T-helper 1 cell treated with Interleukin-12 subunit alpha and Interleukin-12 subunit beta and Interleukin-4 antibody, amounts not matched to agents 30 ng/mL and 1 ng/mL, for 36 hours (primary cell): ENCODE results near the gene LTO1. TPM values are rescaled to one million over a fixed set of nuclear protein-coding genes. Genes with fewer than 3 reads are reported as not detected.

ENCODE experiments used
- intact Hi-C: fragments of 100-400 bp; cut with micrococcal nuclease; formaldehyde crosslinking; loops from one replicate; pipeline ENCODE4 v1.15.1; 2024
- total RNA-seq: library from RNA; stranded (reverse); gene quantifications from 2 replicates; pipeline ENCODE4 v1.2.3, GENCODE V29; 2022

LTO1 gene
- total RNA-seq, 1 donor from 2014 or later, result 29.8 TPM

DNA sequence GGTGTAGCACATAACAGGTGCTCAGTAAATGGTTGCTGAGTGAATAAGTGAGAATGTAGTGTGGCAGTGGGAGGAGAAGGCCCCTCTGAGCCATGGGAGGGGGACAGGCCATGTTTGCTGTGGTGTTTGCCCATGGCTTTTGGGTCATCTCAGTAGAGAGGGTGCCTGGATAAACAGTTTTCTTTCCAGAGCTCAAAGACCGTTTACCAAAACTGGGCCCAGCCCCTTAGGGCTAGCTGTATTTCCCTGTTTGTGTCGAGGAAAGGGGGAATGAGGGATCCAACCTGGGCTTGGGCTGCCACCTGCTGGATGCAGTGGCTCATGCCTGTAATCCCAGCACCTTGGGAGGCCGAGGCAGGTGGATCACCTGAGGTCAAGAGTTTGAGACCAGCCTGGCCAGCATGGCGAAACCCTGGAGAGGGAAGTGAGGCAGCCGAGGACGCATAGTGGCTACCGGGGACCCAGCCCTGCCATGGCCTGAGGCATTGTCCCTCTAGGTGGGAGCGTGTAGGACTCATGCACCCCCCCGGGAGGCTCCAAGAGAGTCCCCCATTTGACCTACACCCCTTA is 8.7 kb upstream of the LTO1 start:
- intact Hi-C loops, result loop anchor here (2.0 kb wide), 1 partner anchor 513 kb away; no protein-coding TSS in a partner anchor

DNA sequence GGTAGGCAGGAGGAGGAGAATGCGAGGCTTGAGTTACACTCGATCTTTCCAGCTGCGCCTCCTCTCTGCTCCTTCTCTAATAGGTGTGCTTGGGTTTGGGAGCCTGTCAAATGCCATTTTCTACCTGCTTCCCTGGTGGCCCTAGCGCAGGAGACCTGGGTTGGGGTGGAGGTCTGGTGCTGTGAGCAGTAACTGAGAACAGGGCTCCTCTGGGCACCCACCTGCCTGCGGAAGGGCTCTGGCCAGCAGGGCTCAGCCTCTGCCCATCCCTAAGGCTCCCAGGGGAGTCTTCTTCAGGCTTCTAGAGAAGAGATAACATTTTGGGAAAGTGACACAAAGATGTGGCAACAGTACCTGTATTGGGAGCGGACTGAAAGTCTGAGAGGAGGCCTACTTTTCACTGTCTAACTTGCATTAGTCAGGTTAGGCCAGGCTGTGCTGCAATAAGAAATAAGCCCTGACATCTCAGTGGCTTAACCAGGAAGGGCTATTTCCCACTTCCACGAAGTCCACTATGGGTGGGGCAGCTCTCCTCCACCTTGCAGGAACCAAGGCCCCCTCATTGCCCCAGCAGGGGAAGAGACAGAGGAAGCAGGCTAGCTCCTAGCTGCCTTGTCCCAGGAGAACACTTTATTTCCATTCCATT is 7.7 kb upstream of the LTO1 start:
- intact Hi-C loops, result loop anchor here (2.0 kb wide), 1 partner anchor 514 kb away; no protein-coding TSS in a partner anchor

DNA sequence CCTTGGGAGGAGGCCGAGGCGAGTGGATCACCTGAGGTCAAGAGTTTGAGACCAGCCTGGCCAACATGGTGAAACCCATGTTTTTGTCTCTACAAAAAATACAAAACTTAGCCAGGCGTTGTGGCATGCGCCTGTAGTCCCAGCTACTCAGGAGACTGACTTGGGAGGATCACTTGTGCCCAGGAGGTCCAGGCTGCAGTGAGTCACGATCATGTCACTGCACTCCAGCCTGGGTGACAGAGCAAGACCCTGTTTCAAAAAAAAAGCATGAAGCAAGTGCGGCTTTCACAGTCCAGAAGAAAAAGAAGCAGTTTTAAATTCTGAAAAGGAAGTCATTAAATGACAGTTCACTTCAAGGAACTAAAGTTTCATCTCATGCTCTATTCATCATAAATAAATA is 7.1 kb upstream of the LTO1 start:
- intact Hi-C loops, result loop anchor here (2.0 kb wide), 1 partner anchor 515 kb away; no protein-coding TSS in a partner anchor

DNA sequence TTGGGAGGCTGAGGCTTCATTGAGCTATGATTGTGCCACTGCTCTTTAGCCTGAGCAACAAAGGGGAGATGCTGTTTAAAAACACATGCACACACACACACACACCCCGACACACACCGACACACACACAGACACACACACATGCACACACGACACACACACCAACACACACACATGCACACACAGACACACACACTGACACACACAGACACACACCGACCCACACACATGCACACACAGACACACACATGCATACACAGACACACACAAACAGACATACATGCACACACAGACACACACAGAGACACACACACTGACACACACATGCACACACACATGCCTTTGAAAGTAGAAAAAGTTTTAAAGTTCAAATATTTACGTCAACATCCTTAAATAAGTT is 5.5 kb upstream of the LTO1 start:
- intact Hi-C loops, result no loop called here

DNA sequence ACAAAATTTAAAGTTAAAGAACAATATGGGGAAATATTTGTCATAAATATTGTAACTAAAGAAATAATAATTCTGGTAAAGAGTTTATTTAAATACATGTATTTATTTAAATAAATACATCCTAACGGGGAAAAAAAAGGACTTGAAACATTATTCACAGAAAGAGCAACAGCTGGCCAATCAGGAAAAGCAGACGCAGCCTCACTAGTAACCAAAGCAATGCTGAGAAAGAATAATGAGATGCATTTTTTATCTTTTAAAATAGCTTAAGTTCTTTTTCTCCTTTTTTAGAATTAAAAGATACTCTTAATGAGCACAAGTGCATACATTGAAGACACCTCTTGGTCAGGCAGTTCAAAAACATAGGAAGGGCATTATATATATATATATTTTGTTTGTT is 2.6 kb upstream of the LTO1 start:
- intact Hi-C loops, result loop anchor here (5.0 to 10.0 kb wide), 3 partner anchors 1213 to 1775 kb away; partner anchors contain the start of genes C11orf24, NADSYN1 and PPP6R3

DNA sequence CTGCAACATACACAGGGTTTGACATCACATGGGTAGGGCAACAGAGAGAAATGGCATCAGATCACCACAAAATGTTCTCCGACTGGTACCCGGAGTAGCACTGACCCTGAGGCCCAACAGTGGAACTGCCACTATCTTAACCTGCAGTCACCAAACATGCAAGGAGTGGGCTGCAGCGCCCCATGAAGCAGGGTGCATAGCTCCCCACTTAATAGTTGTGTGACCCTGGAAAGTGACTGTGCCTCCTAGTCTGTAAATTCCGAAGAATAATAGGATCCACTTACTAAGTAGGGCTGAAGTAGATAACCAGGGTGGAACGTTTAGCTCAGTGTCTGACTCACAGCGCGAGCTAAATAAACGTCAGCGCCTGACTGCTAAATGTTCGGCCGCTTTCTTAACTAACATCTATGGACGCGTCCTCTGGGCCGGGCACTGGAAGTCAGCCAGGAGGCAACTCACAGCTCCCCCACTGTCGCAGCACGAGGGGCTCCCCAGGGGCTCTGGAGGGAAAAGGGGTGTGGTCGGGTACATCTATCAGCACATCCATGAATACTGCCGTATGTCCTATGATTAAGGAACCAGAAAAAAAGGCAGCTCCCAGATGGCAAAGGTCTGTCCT is 777 bp downstream of the LTO1 start:
- intact Hi-C loops, result loop anchor here (2.0 to 10.0 kb wide), 4 partner anchors 32 to 1400 kb away; partner anchors contain the start of genes C11orf24, IGHMBP2, MRPL21 and PPP6R3

DNA sequence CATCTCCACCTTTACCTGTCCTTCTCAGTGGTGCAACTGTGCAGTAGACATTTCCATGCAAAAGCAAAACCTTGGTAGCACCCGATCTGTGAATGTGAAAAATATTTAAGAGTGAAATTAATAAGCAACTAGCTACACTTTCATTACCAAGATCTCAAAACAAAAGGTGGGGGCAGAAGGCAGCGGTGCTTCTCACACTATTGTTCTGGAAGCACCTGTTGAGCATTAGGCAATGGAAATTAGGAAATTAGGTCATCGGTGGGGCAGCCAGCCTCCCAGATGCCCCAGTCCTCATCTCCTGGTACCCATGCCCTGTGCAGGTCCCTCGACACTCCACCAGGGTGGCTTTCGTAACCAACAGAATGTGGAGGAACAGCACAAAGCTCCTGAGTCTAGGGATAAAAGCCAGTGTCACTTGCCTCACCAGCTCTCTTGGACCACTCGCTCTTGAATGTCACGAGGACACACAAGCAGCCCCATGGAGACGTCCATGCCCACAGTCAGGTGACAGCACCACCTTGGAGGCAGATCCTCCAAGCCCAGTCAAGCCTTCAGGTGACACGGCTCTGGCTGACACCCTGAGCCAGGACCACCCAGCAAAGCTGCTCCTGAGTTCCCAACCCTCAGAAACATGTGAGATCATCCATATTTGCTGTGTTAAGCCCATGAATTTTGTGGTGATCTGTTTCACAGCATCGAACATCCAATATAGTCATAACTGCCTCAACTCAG is 3.3 kb downstream of the LTO1 start:
- intact Hi-C loops, result loop anchor here (10.0 kb wide), 2 partner anchors 1207 to 1397 kb away; partner anchors contain the start of genes C11orf24 and PPP6R3

DNA sequence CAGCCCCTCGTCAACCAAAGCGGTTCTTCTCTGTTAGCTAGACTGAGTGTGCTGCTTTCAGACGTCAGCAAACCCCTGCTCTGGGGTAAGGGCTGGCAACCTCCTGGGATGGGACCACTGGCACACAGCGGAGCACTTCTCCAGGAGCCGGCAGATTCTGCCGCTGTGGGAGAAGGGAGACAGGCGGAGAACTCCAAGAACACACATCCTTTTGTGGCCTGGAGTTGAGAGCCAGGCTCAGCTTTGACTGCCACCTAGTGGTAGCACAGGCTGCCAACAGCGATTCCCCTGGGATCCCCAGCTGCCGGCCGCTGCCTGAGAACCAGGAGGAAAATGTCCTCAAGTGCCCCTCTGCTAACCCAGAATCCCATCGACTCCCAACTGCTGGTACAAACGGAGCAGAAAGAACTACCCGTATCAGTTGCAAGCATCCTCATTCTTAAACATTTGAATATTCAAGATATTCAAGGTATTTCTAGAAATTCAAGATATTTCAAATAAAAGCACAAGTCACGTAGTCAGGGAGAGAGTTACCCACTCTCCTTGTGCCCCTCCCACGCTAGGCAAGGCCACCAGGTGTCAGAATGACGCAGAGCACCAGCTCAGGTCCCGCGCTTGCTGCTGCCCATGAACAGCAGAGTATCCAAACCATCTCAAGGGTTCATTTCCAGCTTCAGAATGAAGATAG is 4.9 kb downstream of the LTO1 start:
- intact Hi-C loops, result loop anchor here (1.0 to 10.0 kb wide), 3 partner anchors 569 to 1396 kb away; partner anchors contain the start of genes C11orf24 and PPP6R3

DNA sequence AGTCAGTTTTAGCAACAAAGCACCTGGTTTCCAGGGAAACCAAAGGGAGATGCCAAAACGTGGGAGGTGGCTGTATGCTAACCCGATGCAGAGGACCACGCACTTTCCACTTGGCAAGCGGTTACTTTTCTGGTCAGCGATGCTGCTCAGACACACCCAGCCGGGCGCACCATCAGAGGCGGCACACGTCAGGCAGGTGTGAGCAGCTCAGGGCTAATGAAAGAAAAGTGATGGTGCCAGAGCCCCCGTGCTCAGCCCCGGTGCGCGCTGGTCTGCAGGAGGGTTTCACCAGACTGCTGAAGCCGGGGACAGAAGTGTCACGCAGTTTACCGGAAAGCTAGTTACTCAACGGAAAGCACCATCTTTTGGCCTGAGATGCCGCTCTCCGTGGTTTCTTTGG is 5.7 kb downstream of the LTO1 start:
- intact Hi-C loops, result no loop called here

DNA sequence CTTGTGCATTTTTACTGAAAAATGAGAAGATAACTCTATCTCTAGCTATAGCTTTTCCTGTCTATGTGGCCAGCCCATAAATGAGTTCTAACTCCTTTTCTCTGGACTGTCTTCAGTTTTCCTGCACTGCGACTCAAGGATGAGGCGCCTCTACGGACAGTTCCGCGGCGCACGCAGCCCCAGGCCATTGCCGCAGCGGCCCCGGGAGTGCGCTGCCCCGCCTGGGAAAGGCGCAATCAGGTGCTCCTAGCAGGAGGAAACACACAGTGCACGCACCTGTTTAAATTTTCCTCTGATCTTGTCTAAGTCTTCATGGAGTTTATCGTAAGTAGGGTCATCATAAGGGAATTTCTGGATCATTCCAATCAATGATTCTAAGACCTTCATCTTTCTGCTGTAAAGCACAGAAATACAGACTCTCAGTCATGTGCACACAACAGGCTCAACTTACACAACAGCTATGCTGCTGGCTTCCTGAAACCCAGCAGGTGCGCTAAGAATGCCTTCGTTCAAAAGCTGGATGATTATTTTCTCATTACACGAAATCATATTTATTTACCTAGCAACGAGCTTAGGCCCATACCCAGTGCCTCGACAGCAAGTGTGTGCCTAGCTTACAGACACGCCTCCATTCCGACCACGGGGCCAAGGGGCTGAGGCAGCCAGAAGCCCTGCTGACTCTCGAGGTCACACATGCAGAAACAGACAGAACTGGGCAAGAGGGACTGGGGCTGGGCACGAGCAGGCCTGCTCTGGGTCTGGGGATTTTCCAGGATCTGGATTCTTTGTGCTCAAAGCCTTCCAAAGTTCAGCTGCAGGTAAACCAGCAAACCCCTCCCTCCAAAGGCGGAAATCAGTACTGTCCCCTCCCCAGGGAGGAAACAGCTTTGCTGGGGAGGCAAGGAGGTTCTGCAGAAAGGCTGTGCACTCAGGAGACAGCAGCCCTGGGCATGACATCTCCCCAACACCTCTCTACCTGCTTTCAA is 7.2 kb downstream of the LTO1 start:
- intact Hi-C loops, result no loop called here

DNA sequence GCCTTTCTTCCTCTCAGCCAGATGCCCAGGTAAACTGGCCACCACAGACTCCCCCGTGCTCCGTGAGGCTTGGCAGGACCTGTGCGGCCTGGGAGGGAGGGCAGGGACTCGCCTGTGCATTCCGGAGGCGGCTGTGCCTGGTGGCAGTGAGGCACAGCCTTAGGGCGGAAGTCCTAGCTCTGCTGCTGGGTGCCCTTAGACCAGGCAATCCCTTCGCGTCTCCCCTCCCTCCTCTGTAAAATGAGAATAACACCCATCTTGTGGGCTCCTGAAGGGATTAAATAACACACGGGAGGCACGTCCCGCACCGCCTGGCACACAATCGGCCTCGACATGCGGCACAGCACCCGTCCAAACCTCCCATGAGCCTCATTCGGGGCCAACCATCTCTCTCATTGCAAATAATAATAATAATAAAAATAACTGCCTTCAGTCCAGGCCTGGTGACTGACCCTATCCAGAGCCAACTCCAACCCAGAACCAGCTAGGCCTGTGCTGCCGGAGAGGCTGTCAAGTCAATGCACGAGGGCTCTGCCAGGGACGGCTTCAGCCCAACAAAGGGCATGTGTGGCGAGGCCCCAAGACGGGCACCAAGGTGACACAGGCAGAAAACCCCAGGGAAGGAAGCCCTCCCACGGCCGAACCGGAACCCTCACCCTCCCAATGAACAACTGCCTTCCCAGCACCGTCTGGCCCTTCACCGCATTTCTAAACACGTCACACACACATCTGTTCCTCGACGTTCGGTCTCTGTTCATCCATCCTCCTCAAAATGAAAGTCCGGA is 8.2 kb downstream of the LTO1 start:
- intact Hi-C loops, result no loop called here

DNA sequence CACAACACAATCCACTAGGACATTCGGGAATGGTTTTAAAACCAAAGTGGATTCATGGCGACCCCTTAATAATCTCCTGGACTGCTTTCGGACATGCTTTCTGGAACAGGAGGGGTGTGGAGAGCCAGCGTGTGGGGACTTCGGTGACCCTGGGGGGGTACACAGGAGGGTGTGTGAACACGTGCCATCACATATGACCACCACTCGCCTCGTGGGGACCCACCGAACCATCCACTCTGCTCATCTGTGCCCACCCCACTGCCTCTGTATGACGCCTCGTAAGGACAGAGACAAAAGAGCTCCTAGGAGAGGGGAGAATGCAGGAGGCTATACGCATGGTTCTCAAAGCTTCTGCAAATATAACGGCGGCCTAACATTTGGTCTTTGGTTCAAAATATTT is 8.9 kb downstream of the LTO1 start:
- intact Hi-C loops, result no loop called here

DNA sequence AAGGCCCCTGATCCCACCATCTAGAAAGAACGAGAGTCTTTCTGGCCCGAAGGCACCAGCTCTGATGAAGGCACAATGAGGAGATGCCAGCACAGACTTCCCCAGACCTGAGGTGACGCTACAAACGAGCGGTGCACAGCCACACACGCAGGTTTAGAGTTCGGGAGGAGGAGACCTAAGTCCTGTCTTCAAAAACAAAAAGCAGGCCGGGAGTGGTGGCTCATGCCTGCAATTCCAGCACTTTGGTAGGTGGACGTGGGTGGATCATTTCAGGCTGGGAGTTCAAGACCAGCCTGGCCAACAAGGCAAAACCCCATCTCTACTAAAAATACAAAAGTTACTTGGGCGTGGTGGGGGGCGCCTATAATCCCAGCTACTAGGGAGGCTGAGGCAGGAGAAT is 9.5 kb downstream of the LTO1 start:
- intact Hi-C loops, result no loop called here

DNA sequence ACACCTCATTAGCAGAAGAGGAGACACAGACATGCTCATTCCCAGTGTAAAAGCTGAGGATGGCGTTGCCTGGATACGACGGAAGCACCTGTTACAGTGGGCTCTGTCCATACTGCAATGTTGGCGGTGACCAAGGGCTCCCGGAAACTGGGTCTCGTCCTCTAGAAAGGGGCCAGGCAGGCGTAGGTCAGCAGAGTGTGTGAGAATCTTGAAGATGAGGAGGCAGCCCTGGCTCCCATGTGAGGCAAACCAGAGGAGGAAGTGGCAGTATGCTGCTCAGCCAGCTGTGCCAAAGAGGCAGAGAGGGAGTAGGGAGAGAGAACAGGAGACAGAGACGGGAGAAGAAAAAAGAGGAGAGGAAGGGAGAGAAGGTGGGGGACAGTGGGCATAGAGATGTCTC is 10.3 kb downstream of the LTO1 start:
- intact Hi-C loops, result no loop called here

DNA sequence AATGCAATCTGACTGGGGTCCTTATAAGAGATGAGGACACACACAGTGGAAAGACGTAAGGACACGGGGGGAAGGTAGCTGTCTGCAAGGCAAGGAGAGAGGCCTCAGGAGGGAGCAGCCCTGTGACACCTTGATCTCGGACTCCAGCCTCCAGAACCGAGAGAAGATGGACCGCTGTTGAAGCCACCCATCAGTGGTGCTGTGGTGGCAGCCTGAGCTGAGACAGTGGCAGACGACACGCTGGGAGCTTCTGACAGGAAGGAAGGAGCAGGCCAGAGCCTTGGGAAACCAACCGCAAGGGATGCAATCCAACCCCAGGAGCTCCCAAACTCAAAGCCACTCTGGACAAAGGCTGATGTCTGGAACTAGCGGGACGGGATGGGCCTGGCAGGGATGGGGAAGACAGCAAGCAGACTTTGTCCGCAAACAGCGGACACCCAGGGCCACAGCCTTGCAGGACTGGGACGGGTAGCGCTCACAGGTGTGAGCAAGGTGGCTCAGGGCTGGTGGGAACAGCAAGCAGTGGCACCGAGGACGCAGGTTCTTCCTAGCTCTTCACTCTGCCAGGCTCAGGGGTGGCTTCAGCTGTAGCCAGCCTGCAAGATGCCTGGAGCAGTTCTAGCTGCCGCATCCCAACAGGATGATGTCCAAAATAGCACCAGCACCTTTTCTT is 10.9 kb downstream of the LTO1 start:
- intact Hi-C loops, result no loop called here

DNA sequence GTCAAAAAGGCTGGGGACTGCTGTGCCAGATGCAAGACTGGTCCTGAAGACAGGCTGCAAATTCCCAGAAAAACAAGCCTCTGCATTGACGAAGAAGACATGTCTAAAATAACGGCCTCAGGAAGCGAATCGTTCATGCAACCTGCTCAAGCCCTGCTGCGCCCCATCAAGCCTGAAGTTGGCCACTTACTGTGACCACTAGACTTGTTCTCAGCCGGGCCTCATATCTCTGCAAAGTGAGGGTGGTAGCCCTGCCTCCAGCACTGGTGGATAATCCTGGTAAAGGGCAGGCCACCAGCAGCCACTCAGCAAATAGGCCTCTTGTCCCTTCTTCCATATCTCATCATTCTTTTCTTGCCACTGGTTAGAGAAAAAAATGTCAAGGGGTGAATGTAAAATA is 11.8 kb downstream of the LTO1 start:
- intact Hi-C loops, result no loop called here

DNA sequence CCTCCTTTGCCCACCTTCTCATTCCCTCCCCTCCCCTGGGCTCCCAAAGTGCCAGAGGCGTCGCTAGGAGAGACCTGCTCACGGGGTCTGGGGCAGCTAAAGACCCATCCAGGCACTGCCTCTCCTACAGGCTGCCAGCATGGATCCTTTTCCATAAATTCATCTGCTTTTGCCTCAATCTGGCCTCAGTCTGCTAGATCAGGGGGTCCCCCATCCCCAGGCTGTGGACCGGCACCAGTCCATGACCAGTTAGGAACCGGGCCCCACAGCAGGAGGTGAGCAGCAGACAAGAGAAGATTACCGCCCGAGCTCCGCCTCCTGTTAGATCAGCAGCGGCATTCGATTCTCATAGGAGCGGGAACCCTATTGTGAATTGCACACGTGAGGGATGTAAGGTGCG is 12.3 kb downstream of the LTO1 start:
- intact Hi-C loops, result no loop called here

DNA sequence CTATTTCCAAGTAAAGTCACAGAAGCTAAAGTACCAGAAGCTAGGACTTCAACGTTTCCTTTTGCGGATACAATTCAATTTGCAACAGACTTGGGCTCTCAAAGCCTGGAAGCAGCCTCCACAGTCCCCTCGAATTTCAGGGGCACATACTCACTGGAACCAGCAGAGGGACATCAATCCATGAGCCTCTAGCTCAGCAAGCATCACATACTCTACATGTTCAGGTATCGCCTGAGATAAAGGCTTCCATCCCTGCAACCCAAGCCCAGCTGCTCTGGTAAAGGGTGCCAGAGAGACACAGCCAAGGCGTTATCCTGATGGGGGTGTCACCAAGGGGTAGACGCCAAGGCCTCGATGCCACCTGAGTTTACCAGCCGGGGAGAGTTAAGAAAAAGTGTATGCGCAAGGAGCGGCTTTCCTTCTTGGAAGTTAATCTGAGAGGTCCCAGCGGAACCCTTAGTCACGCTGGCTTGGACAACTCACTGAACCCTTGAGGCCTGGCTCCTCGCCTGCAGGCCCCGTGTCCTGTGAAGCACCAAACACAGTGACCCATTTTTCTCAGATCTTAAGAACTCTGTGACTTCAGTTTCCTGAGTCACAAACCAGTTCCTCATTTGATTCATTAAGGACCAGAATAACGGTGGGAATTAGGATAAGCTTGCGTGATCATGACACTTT is 13.0 kb downstream of the LTO1 start:
- intact Hi-C loops, result no loop called here
